ENCODE results near the gene DHRS7B. TPM values are rescaled to one million over a fixed set of nuclear protein-coding genes. Genes with fewer than 3 reads are reported as not detected.
"Not testable (repeated sequence)": the region's sequence is repeated elsewhere in the genome, so short reads cannot be mapped to it uniquely, and the experiment has no call there.

DHRS7B gene
- total RNA-seq, 1 donor from 2014 or later, result 20.2 TPM

- DNase-seq (ENCODE audit: low spot score), result no peak
Observed at GRCh38 chr17:21177854-21178600, 51.3 kb downstream of the DHRS7B start.

- DNase-seq (ENCODE audit: low spot score), result no peak
Observed at GRCh38 chr17:21183468-21183867, 56.7 kb downstream of the DHRS7B start.

- DNase-seq (ENCODE audit: low spot score), result no peak
Observed at GRCh38 chr17:21184570-21184969, 57.8 kb downstream of the DHRS7B start.

GRCh38 chr17:21185061-21185460 is 58.3 kb downstream of the DHRS7B start:
- DNase-seq (ENCODE audit: low spot score), result no peak

GRCh38 chr17:21186399-21187187 is 59.8 kb downstream of the DHRS7B start:
- DNase-seq (ENCODE audit: low spot score), result no peak

DNA sequence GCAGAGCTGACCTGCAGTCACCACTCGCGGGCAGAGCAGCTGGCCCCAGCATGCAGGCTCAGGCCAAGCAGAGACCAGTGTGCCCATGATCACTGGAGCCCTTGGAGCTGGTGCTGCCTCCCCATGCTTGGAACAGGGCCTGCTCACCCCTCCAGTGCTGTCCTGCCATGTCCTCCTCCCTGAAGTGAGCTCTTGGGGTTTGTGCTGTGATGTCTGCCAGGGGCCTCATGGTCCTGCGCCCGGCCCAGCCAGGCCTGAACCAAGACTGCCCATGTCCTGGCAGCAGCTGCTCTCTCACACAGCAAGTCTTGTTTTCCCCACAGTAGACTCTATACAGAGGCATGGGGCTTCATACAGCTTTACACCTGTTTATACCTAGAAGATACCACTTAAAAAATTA is 62.6 kb downstream of the DHRS7B start:
- no peak for DNase-seq (ENCODE audit: low spot score)

DNA sequence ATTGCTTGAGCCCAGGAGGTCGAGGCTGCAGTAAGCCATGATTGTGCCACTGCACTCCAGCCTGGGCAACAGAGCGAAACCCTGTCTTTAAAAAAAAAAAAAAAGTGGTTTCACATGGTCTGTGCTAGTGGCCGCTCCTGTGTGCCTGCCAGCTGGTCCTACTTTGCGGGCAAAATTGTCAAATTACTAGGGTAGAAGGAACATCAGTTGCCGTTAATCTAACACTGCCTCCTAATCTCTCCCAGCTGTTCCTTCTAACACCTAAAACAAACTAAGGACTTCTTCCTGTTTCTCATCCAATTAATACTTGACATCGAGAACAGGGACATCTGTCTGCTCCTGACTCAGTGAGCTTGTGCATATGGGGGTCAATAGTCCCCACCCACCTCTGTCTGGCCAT is 63.3 kb downstream of the DHRS7B start:
- no peak for DNase-seq (ENCODE audit: low spot score)

DNA sequence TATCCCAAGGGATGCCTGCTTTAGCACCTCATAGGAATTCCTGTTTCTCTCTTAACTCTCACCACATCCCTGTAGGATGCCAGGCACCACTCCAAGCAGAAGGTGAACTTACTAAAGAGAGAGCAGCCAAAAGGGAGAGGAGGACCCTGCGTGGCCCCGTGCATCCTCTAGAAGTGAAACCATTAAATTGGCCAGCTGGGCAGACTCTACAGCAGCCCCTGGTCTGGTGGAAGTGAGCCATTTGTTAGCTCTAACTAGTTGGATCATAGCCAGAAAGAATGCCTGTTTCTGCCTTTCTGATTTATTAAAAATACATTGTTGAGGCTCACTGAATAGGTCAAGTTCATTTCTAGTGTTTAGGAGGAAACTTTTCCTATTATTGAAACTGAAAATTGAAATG is 64.9 kb downstream of the DHRS7B start:
- no peak for DNase-seq (ENCODE audit: low spot score)

DNA sequence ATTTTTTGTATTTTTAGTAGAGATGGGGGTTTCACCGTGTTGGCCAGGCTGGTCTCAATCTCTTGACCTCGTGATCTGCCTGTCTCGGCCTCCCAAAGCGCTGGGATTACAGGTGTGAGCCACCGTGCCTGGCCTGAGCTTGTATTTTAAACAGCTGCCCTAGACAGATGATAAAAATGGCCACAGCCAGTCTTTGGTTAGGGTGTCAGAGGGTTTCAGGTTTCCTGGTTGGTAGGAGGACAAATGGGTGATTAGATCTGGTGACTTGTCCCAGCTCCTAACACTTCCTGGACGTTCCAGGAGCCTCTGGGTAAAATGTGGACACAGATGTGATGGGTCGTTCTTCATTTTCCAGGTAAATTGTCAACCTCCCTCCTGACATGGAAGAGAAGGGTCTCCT is 65.7 kb downstream of the DHRS7B start:
- DNase-seq (ENCODE audit: low spot score), result not testable (repeated sequence)

DNA sequence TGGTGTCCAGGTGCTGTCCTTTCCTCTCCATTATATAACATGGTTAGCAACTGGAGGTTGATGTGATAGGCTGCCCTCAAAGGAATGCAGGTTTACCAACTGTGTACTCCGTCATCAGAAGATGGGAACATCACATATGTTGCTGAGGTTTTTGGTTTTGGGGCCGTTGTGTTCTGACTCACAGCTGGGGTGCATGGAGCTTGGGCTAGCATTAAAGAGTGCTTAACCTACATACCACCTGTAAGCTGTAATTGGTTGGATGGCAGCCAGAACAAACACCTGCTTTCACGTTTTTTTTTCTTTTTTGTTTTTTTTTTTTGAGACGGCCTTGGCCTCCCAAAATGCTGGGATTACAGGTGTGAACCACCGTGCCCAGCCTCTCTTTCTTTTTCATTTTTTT is 66.3 kb downstream of the DHRS7B start:
- no peak for DNase-seq (ENCODE audit: low spot score)

- DNase-seq (ENCODE audit: low spot score), result no peak
Observed at GRCh38 chr17:21194226-21194625, 67.5 kb downstream of the DHRS7B start.

DNA sequence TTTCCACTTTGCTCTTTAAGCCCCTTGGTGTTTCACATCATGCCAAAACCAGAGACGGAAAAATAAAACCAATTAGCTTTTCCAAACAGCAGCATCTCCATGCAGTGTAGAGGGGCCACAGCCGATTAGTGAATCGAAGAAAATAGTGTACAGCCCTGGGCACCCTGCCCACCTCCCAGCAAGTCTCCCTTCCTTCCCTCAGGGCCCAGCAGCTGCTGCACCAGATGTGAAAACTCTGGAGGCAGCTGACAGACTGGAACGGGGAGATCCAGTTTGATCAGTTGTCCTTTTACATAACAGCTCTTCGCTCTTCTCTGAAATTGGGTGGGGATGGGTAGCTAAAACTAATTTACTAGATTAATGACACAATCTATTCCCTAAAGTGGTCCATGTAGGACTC is 67.9 kb downstream of the DHRS7B start:
- DNase-seq (ENCODE audit: low spot score), result no peak

DNA sequence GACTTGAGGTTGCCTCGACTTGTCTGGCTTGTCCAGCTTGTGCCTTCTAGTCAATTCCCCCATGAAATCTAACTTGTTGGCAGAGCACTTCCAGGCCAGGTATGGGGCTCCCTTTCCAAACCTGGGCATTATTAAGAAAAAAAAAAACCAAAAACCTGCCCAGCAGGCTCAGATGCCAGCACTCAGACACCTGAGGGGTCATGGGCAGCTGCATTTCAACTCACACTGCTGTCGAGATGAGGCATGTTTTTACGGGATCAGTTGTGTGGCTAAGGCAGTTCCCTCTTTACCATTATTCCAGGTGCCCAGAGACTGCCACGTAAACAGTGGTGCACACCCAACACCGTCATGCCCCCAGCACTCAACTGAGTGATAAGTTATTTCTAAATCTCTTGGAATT is 69.4 kb downstream of the DHRS7B start:
- DNase-seq (ENCODE audit: low spot score), result no peak

DNA sequence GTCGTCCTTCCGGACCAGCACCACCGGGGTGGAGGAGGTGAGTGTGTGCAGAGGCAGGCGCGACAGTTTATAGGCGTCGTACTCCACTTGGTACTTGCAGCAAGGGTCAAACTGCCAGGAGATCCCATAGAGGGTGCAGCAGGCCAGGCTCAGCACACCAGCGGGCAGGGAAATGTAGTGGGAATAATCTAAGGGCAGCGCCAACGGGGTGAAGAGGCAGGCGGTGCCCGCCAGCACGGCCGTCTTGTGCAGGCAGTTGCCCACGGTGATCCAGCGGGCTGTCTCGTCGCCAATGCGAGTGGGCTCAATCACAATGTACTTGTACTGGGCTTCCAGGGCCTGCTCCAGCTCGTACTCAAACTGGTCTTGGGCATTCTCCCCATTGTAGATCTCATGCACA is 71.6 kb downstream of the DHRS7B start:
- no peak for DNase-seq (ENCODE audit: low spot score)

- DNase-seq (ENCODE audit: low spot score), result no peak
Observed at GRCh38 chr17:21199311-21199710, 72.5 kb downstream of the DHRS7B start.

- no peak for DNase-seq (ENCODE audit: low spot score)
Observed at GRCh38 chr17:21199856-21200255, 73.1 kb downstream of the DHRS7B start.

- no peak for DNase-seq (ENCODE audit: low spot score)
Observed at GRCh38 chr17:21200590-21201297, 74.0 kb downstream of the DHRS7B start.

- no peak for DNase-seq (ENCODE audit: low spot score)
Observed at GRCh38 chr17:21201298-21201595, 74.5 kb downstream of the DHRS7B start.

- no peak for DNase-seq (ENCODE audit: low spot score)
Observed at GRCh38 chr17:21201874-21202273, 75.1 kb downstream of the DHRS7B start.

GRCh38 chr17:21202512-21202911 is 75.7 kb downstream of the DHRS7B start:
- DNase-seq (ENCODE audit: low spot score), result no peak

GRCh38 chr17:21204935-21205334 is 78.2 kb downstream of the DHRS7B start:
- DNase-seq (ENCODE audit: low spot score), result no peak

DNA sequence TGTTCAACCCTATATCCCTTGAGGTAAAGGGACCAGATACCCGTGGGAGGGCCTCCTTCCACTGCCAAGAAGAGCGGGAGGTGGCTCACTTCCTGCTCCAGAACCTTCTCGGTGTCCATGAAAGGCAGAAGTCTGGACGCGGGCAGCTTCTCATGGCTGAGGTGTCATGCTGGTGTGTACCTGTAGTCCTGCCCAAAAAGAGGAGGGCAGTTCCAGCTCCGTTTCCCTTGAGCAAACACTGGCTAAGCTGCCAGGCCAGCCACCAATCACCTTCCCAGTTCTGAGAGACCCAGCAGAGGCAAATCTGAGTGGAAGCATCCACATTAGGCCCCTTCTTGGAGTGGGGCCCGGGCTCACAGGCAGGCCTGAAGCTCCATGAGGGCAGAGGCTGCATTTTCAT is 81.6 kb downstream of the DHRS7B start:
- DNase-seq (ENCODE audit: low spot score), result no peak

All from ureter (tissue), 1 donor.